AG04449 (cell line): ENCODE results near the gene ATP4B.

ENCODE experiments used
- CTCF ChIA-PET: fragments of 350-600 bp; formaldehyde crosslinking; extraction: SDS; loops from one replicate; lab custom pipeline; 2021; ENCODE audit warnings: antibody characterized with exemption; lab: Yijun Ruan, JAX
- POLR2A ChIA-PET: fragments of 400-600, 350-600 bp; formaldehyde crosslinking; extraction: SDS; loops from one replicate; lab custom pipeline; 2020; ENCODE audit warnings: antibody characterized with exemption, inconsistent platforms; lab: Yijun Ruan, JAX
- DNase-seq: peaks from one replicate; pipeline ENCODE4 v3.0.0-alpha.2; 2010; ENCODE audit warnings: low read depth, low spot score
- H3K4me3 ChIP-seq: 2 replicates; pipeline ENCODE4 v1.5.1; 2011; ENCODE audit warnings: low read depth, mild to moderate bottlenecking, control low read depth, low read length
- CTCF ChIP-seq: IDR thresholded peaks from one replicate; pipeline ENCODE4 v1.5.1; 2011; ENCODE audit warnings: mild to moderate bottlenecking, moderate library complexity, low read length, control low read depth, inconsistent platforms; ENCODE audit not compliant: insufficient read depth; ENCODE audit errors: missing control alignments

The ATP4B gene

GRCh38 chr13:113634279-113635047, 23.5 kb downstream of the ATP4B start:
- ChIA-PET POLR2A (no interaction called here), CTCF (no interaction called here)
- no peak for TF ChIP-seq CTCF
- no peak for DNase-seq
- no peak overlapping the region for H3K4me3 ChIP-seq

- TF ChIP-seq CTCF: no peak
- CTCF ChIA-PET: no interaction called here
- POLR2A ChIA-PET: no interaction called here
- DNase-seq: no peak
- no peak overlapping the region for H3K4me3 ChIP-seq
These were observed 24.5 kb downstream of the ATP4B start for GRCh38 chr13:113633485-113633873.

- ChIA-PET POLR2A (no interaction called here), CTCF (no interaction called here)
- TF ChIP-seq CTCF: no peak
- DNase-seq: no peak
- H3K4me3 ChIP-seq: no peak overlapping the region
These were observed 25.1 kb downstream of the ATP4B start for GRCh38 chr13:113632706-113633484.

- ChIA-PET POLR2A (interaction anchor here (0.5 kb wide), 1 partner anchor 127 kb away, joined by 3 read pairs; no protein-coding TSS in a partner anchor), CTCF (no interaction called here)
- TF ChIP-seq CTCF: no peak
- H3K4me3 ChIP-seq: no peak overlapping the region
- DNase-seq: no peak
These were observed 26.5 kb downstream of the ATP4B start for GRCh38 chr13:113631341-113632095.

GRCh38 chr13:113630804-113631203, 27.2 kb downstream of the ATP4B start:
- no peak for TF ChIP-seq CTCF
- no peak overlapping the region for H3K4me3 ChIP-seq
- CTCF ChIA-PET: no interaction called here
- DNase-seq: no peak
- POLR2A ChIA-PET: interaction anchor here (0.5 kb wide), 1 partner anchor 126 kb away, joined by 3 read pairs; no protein-coding TSS in a partner anchor
